IMR-90 (cell line): ENCODE data around the gene FAM162A.

ENCODE experiments used
- BHLHE40 ChIP-seq: fragments of 150-350 bp; IDR thresholded peaks from 2 replicates; pipeline ENCODE4 v1.6.1; 2016; ENCODE audit warnings: mild to moderate bottlenecking, low read depth, low read length
- CEBPB ChIP-seq: IDR thresholded peaks from 2 replicates; pipeline ENCODE4 v1.6.1; 2012; ENCODE audit warnings: low read depth, low read length, improper control_type of control experiment
- CHD1 ChIP-seq: IDR thresholded peaks from 2 replicates; pipeline ENCODE4 v1.6.1; 2012; ENCODE audit warnings: low read depth, low read length, improper control_type of control experiment
- FOS ChIP-seq: fragments of 150-350 bp; IDR thresholded peaks from 2 replicates; pipeline ENCODE4 v1.6.1; 2016; ENCODE audit warnings: low read depth, low read length
- MAFK ChIP-seq: IDR thresholded peaks from 2 replicates; pipeline ENCODE4 v1.6.1; 2012; ENCODE audit warnings: low read depth, low read length, improper control_type of control experiment
- POLR2A ChIP-seq: IDR thresholded peaks from 2 replicates; pipeline ENCODE4 v1.6.1; 2012; ENCODE audit warnings: mild to moderate bottlenecking, low read depth, low read length
- RCOR1 ChIP-seq: IDR thresholded peaks from 2 replicates; pipeline ENCODE4 v1.6.1; 2012; ENCODE audit warnings: mild to moderate bottlenecking, low read length, improper control_type of control experiment; ENCODE audit not compliant: insufficient replicate concordance
- RFX5 ChIP-seq: IDR thresholded peaks from 2 replicates; pipeline ENCODE4 v1.8.0; 2012; ENCODE audit warnings: low read depth, mild to moderate bottlenecking, low read length, moderate library complexity
- SMC3 ChIP-seq: fragments of 150-350 bp; IDR thresholded peaks from 2 replicates; pipeline ENCODE4 v1.6.1; 2016; ENCODE audit warnings: low read depth, mild to moderate bottlenecking, antibody characterized with exemption, low read length, moderate library complexity
- TF ChIP-seq, protein P1 (sequence below): conservative IDR thresholded peaks from 2 replicates; pipeline ENCODE4 v1.5.1; 2012; ENCODE audit warnings: mild to moderate bottlenecking, low read depth, low read length, improper control_type of control experiment

GRCh38 chr3:122456074-122456473 is 72.1 kb downstream of the FAM162A start:
- TF ChIP-seq, protein P1, sequence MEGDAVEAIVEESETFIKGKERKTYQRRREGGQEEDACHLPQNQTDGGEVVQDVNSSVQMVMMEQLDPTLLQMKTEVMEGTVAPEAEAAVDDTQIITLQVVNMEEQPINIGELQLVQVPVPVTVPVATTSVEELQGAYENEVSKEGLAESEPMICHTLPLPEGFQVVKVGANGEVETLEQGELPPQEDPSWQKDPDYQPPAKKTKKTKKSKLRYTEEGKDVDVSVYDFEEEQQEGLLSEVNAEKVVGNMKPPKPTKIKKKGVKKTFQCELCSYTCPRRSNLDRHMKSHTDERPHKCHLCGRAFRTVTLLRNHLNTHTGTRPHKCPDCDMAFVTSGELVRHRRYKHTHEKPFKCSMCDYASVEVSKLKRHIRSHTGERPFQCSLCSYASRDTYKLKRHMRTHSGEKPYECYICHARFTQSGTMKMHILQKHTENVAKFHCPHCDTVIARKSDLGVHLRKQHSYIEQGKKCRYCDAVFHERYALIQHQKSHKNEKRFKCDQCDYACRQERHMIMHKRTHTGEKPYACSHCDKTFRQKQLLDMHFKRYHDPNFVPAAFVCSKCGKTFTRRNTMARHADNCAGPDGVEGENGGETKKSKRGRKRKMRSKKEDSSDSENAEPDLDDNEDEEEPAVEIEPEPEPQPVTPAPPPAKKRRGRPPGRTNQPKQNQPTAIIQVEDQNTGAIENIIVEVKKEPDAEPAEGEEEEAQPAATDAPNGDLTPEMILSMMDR = no peak
- TF ChIP-seq CEBPB = no peak
- no peak for TF ChIP-seq BHLHE40
- TF ChIP-seq RFX5 = no peak
- TF ChIP-seq RCOR1 = no peak
- TF ChIP-seq POLR2A = no peak
- TF ChIP-seq CHD1 = no peak
- no peak for TF ChIP-seq SMC3
- no peak for TF ChIP-seq FOS
- TF ChIP-seq MAFK = no peak
